GM12873 (cell line): Measurements from ENCODE around the gene MAGI2.

Source experiments
- CTCF ChIP-seq: IDR thresholded peaks from 2 replicates; pipeline ENCODE4 v1.5.1; 2012; ENCODE audit warnings: low read depth, mild to moderate bottlenecking, moderate library complexity, low read length, control low read depth; ENCODE audit not compliant: insufficient read depth; ENCODE audit errors: missing control alignments

The MAGI2 gene

GRCh38 chr7:78002021-78002420 lies 1451.4 kb downstream of the MAGI2 start:
- no peak for TF ChIP-seq CTCF

- peak; percentile 13 for TF ChIP-seq CTCF
Observed at GRCh38 chr7:77995717-77996116, 1457.8 kb downstream of the MAGI2 start.

- TF ChIP-seq CTCF = no peak
Observed at GRCh38 chr7:77993838-77994237, 1459.6 kb downstream of the MAGI2 start.

GRCh38 chr7:77991656-77992055 lies 1461.8 kb downstream of the MAGI2 start:
- TF ChIP-seq CTCF = no peak

GRCh38 chr7:77989981-77990566 lies 1463.4 kb downstream of the MAGI2 start:
- TF ChIP-seq CTCF = peak; percentile 47

- TF ChIP-seq CTCF = no peak
Observed at GRCh38 chr7:77985974-77986339, 1467.5 kb downstream of the MAGI2 start.

GRCh38 chr7:77985232-77985973 lies 1468.1 kb downstream of the MAGI2 start:
- no peak for TF ChIP-seq CTCF
